ENCODE results near the gene MLLT1.

DNA sequence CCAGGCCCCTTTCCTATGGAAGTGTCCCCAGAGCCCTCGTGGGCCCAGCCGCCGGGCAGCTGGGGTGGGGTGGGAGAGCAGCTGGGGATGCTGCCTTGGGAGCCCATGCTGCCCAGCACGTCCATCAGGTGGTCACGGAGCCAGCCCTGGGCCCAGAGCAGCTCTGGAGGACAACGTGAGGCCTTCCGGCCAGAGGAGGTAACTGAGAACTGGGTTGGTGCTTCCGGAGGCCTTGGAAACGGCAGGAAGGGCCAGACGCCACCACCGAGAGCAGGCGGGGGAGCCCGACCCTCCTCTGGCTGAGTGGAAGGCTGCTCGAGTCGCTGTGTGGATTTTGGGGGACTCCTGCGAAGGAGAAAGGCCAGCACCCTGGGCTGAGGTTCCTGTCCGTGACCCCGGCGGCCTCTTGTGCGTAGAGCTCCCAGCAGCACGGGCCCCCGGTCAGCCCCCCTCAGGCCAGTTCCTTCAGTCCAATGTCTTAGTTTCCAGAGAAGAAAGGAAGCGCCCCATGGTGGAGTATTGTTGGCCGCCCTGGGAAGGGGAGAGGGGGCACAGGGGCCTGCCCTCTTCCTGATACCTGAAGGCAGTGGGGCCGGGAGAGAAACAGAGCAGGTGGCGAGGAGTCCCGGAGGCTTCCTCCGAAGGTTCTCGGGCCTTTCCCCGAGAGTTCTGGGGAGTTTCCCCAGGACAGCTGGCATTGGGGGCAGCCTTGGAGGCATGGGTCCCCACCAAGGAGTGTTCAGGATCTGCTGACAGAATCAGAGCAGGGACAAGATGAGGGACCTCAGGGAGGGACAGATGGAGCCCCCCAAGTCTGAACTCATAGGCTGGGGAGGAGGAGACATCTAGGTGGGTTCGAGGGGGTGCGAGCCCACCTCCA is 68.8 kb downstream of the MLLT1 start:
- TF ChIP-seq, protein P1, sequence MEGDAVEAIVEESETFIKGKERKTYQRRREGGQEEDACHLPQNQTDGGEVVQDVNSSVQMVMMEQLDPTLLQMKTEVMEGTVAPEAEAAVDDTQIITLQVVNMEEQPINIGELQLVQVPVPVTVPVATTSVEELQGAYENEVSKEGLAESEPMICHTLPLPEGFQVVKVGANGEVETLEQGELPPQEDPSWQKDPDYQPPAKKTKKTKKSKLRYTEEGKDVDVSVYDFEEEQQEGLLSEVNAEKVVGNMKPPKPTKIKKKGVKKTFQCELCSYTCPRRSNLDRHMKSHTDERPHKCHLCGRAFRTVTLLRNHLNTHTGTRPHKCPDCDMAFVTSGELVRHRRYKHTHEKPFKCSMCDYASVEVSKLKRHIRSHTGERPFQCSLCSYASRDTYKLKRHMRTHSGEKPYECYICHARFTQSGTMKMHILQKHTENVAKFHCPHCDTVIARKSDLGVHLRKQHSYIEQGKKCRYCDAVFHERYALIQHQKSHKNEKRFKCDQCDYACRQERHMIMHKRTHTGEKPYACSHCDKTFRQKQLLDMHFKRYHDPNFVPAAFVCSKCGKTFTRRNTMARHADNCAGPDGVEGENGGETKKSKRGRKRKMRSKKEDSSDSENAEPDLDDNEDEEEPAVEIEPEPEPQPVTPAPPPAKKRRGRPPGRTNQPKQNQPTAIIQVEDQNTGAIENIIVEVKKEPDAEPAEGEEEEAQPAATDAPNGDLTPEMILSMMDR (IDR thresholded peaks at IDR 0.05) = no peak
- TF ChIP-seq EZH2 (IDR thresholded peaks at IDR 0.05; ENCODE audit: borderline replicate concordance, insufficient read depth, low read depth, low read length, poor library complexity, severe bottlenecking) = no peak

All from B cell (primary cell).